ENCODE results near the gene SNN.

- no peak for TF ChIP-seq POLR2AphosphoS5 (IDR thresholded peaks at IDR 0.05; ENCODE audit: low read depth, low read length)
- no peak for TF ChIP-seq SIN3A (IDR thresholded peaks at IDR 0.05; ENCODE audit: borderline replicate concordance, insufficient read depth, low read length)
- no peak for TF ChIP-seq TAF1 (IDR thresholded peaks at IDR 0.05; ENCODE audit: borderline replicate concordance, insufficient read depth, low read length)
- TF ChIP-seq REST (IDR thresholded peaks at IDR 0.05; ENCODE audit: insufficient read depth in 1 of 2, low read depth in 2 of 2, low read length in 2 of 2) = no peak
Observed at GRCh38 chr16:11727796-11728543, 59.7 kb downstream of the SNN start.

Data from PFSK-1 (cell line).